Cardiac muscle cell (in vitro differentiated cells and primary cell): ENCODE data around the gene TMEM18. TPM values are rescaled to one million over a fixed set of nuclear protein-coding genes. Genes with fewer than 3 reads are reported as not detected.

Source experiments
- DNase-seq, 2 donors: peaks; one replicate each; pipeline versions ENCODE4 v3.0.0 to v3.0.0-alpha.2; 2010 to 2017; ENCODE audit warnings: low read depth in 1 of 2, low spot score in 1 of 2
- H3K27ac ChIP-seq: fragments of 200-600 bp; sonication (generic); 2 replicates; pipeline ENCODE4 v1.5.1; 2016
- H3K27me3 ChIP-seq: fragments of 200-600 bp; sonication (generic); 2 replicates; pipeline ENCODE4 v1.6.0; 2016; ENCODE audit warnings: control low read depth
- H3K36me3 ChIP-seq: fragments of 200-600 bp; sonication (generic); 2 replicates; pipeline ENCODE4 v1.5.1; 2016; ENCODE audit warnings: control low read depth
- H3K4me1 ChIP-seq: fragments of 200-600 bp; sonication (generic); 2 replicates; pipeline ENCODE4 v1.8.1; 2017; ENCODE audit warnings: low read depth, mild to moderate bottlenecking, mixed run types
- H3K4me3 ChIP-seq: fragments of 200-600 bp; sonication (generic); 2 replicates; pipeline ENCODE4 v1.5.1; 2016; ENCODE audit warnings: mild to moderate bottlenecking
- H3K9me3 ChIP-seq: fragments of 200-600 bp; sonication (generic); 2 replicates; pipeline ENCODE4 v1.5.1; 2017; ENCODE audit warnings: low read depth, mild to moderate bottlenecking, control low read depth
- CTCF ChIP-seq: IDR thresholded peaks from 2 replicates; pipeline ENCODE4 v1.5.1; 2012; ENCODE audit warnings: low read depth, mild to moderate bottlenecking, low read length
- polyA plus RNA-seq: library from polyadenylated mRNA; unstranded; fragments of >200 nt; fragmentation: Nextera tagmentation; extraction: Ambion mirVana; gene quantifications from 2 replicates; pipeline ENCODE4 v1.2.1, GENCODE V29; 2016
- total RNA-seq: library from RNA; depleted of rRNA; stranded (reverse); fragments of >200 nt; gene quantifications from 2 replicates; pipeline ENCODE4 v1.2.3, GENCODE V29; 2016

The TMEM18 gene
- total and polyA plus RNA-seq, 2 experiments from 2014 or later, result 38.3 to 42.1 TPM

GRCh38 chr2:651951-652373 is 25.2 kb downstream of the TMEM18 start:
- Histone ChIP-seq H3K27ac (no peak overlapping the region), H3K9me3 (no peaks in the 10 kb centered on the region), H3K27me3 (no peaks in the 10 kb centered on the region), H3K4me3 (no peak overlapping the region), H3K4me1 (no peaks in the 10 kb centered on the region), H3K36me3 (no peaks in the 10 kb centered on the region)
- no peak for TF ChIP-seq CTCF
- no peak for DNase-seq

- peaks cover 10% of the 10 kb centered on the region for H3K27me3 ChIP-seq
- no peak overlapping the region for H3K27ac ChIP-seq
- H3K4me3 ChIP-seq, result no peak overlapping the region
- H3K4me1 ChIP-seq, result no peaks in the 10 kb centered on the region
- H3K9me3 ChIP-seq, result no peaks in the 10 kb centered on the region
- no peak for TF ChIP-seq CTCF
- no peak for DNase-seq
- no peaks in the 10 kb centered on the region for H3K36me3 ChIP-seq
These were observed 26.6 kb downstream of the TMEM18 start for GRCh38 chr2:650343-651310.

DNA sequence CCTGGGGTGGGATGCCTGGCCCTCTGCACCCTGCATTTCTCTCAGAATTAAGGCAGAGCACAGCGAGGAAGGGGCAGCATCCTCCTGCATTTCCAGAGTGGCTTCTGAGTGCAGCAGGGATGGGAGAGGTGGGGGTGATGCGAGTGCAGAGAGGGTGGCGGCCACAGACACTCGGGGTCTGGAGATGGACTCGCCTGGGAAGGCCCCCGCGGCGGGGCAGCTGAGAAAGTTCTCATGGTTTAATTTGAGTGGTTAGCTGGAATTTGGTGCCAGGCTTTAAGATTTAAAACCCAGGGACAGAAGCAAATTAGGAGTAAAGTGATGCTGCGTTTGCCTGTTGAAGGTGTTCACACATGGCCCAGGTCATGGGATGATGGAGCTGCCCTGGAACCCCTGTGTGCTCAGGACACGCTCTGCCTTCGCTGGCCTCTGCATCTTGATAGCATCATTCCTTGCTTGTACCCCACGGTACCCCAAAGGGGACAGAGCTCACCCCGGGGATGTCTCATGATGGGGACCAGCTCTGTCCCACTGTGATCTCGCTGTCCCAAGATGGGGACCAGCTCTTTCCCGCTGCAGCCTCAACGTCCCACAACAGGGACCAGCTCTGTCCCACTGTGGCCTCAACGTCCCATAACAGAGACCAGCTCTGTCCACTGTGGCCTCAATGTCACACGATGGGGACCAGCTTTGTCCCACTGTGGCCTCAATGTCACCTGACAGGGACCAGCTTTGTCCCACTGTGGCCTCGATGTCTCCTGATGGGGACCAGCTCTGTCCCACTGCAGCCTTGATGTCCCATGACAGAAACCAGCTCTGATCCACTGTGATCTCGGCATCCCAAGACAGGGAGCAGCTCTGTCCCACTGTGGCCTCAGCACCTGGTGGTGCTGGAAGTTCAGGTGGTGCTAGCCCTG is 27.5 kb downstream of the TMEM18 start:
- no peak overlapping the region for H3K4me3 ChIP-seq
- no peaks in the 10 kb centered on the region for H3K36me3 ChIP-seq
- no peaks in the 10 kb centered on the region for H3K4me1 ChIP-seq
- H3K27me3 ChIP-seq, result peaks cover 19% of the 10 kb centered on the region
- no peaks in the 10 kb centered on the region for H3K9me3 ChIP-seq
- TF ChIP-seq CTCF, result no peak
- no peak for DNase-seq
- no peak overlapping the region for H3K27ac ChIP-seq

DNA sequence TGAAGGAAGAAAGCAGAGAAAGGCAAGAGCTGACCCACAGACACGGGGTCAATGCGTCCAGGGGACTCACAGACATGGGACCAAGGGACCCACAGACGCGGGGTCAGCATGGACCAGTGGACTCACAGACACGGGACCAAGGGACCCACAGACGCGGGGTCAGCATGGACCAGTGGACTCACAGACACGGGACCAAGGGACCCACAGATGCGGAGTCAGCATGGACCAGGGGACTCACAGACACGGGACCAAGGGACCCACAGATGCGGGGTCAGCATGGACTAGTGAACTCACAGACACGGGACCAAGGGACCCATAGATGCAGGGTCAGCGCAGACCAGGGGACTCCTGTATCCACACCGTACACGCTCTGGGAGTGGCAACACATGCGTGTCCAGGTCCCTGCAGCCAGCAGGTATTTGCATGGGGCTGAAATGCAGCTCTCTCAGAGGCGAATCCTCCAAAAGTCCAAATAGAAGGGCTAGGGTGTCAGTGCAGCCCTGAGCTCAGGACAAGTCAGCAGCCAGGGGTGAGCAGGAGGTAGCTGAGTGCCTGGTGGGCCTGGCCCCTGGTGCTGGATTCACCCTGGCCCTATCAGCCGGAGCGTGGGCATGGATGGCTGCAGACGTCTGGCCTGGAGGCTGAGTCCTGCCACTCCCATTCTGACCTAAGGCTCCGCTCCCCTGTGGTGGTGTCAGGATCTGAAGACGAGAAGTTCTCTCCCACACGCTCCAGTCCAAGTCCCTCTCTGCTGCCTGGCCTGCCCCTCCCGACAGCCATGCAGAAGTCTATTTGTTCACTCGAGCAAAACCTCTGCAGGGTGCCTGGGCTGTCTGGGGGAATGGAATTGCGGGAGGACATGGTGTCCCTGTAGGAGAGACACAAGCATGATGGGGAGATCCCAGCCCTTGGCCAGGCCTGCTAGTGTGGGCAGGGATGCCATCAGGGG is 28.5 kb downstream of the TMEM18 start:
- no peak for TF ChIP-seq CTCF
- Histone ChIP-seq H3K4me1 (no peaks in the 10 kb centered on the region), H3K27me3 (peaks cover 24% of the 10 kb centered on the region), H3K9me3 (no peaks in the 10 kb centered on the region), H3K36me3 (no peaks in the 10 kb centered on the region), H3K4me3 (no peak overlapping the region), H3K27ac (no peak overlapping the region)
- DNase-seq, result no peak
